ENCODE measurements around the gene E2F2.

GRCh38 chr1:23568608-23569383 is 37.8 kb upstream of the E2F2 start:
- TF ChIP-seq, protein P1, sequence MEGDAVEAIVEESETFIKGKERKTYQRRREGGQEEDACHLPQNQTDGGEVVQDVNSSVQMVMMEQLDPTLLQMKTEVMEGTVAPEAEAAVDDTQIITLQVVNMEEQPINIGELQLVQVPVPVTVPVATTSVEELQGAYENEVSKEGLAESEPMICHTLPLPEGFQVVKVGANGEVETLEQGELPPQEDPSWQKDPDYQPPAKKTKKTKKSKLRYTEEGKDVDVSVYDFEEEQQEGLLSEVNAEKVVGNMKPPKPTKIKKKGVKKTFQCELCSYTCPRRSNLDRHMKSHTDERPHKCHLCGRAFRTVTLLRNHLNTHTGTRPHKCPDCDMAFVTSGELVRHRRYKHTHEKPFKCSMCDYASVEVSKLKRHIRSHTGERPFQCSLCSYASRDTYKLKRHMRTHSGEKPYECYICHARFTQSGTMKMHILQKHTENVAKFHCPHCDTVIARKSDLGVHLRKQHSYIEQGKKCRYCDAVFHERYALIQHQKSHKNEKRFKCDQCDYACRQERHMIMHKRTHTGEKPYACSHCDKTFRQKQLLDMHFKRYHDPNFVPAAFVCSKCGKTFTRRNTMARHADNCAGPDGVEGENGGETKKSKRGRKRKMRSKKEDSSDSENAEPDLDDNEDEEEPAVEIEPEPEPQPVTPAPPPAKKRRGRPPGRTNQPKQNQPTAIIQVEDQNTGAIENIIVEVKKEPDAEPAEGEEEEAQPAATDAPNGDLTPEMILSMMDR (IDR thresholded peaks at IDR 0.05) = no peak
- no peak for TF ChIP-seq POLR2A (IDR thresholded peaks at IDR 0.05)

Data from heart left ventricle (tissue), 13 donors.